ENCODE measurements around the gene NNMT.

DNA sequence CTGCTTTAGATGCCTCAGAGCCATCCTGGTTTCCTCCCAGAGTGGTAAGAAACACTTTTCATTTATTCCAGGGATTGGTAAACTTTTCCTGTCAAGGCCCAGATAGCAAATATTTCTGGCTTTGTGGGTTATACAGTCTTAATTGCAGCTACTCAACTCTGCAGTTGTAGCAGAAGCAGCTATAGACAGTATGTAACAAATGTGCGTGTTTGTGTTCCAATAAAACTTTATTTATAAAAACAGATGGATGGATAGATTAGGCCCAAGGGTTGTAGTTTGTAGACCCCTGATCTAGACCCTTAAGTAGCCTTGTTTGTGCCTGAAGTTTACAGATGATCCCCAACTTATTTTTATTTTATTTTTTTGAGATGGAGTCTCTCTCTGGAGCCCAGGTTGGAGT lies 17.9 kb downstream of the NNMT start:
- TF ChIP-seq, protein P1, sequence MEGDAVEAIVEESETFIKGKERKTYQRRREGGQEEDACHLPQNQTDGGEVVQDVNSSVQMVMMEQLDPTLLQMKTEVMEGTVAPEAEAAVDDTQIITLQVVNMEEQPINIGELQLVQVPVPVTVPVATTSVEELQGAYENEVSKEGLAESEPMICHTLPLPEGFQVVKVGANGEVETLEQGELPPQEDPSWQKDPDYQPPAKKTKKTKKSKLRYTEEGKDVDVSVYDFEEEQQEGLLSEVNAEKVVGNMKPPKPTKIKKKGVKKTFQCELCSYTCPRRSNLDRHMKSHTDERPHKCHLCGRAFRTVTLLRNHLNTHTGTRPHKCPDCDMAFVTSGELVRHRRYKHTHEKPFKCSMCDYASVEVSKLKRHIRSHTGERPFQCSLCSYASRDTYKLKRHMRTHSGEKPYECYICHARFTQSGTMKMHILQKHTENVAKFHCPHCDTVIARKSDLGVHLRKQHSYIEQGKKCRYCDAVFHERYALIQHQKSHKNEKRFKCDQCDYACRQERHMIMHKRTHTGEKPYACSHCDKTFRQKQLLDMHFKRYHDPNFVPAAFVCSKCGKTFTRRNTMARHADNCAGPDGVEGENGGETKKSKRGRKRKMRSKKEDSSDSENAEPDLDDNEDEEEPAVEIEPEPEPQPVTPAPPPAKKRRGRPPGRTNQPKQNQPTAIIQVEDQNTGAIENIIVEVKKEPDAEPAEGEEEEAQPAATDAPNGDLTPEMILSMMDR (IDR thresholded peaks at IDR 0.05) = no peak
- no peak for TF ChIP-seq EZH2 (IDR thresholded peaks at IDR 0.05; ENCODE audit: borderline replicate concordance, insufficient read depth, low read depth, low read length, poor library complexity, severe bottlenecking)

All from B cell (primary cell).